ENCODE data around the gene HYAL3. TPM values are rescaled to one million over a fixed set of nuclear protein-coding genes. Genes with fewer than 3 reads are reported as not detected.
"Not testable (repeated sequence)": the region's sequence is repeated elsewhere in the genome, so short reads cannot be mapped to it uniquely, and the experiment has no call there.

HYAL3 gene
- total RNA-seq, 1 experiment from 2014 or later: 2.8 TPM

GRCh38 chr3:50319181-50319893, 20.1 kb upstream of the HYAL3 start:
- DNase-seq (ENCODE audit: low read depth): no peak
- in situ Hi-C loops (cut with HindIII; ENCODE audit: low pct_unique_long_range_greater_than_20kb, low sequenced_read_pairs): no loop called here

GRCh38 chr3:50318615-50319014, 19.4 kb upstream of the HYAL3 start:
- no peak for DNase-seq (ENCODE audit: low read depth)
- in situ Hi-C loops (cut with HindIII; ENCODE audit: low pct_unique_long_range_greater_than_20kb, low sequenced_read_pairs): no loop called here

- in situ Hi-C loops (cut with HindIII; ENCODE audit: low pct_unique_long_range_greater_than_20kb, low sequenced_read_pairs): no loop called here
These were observed 19.0 kb upstream of the HYAL3 start for GRCh38 chr3:50318163-50318562.

GRCh38 chr3:50317300-50317699, 18.1 kb upstream of the HYAL3 start:
- no peak for DNase-seq (ENCODE audit: low read depth)
- in situ Hi-C loops (cut with HindIII; ENCODE audit: low pct_unique_long_range_greater_than_20kb, low sequenced_read_pairs): no loop called here

More at GRCh38 chr3:50318163-50318562, 19.0 kb upstream of the HYAL3 start:
- no peak for DNase-seq (ENCODE audit: low read depth)

DNA sequence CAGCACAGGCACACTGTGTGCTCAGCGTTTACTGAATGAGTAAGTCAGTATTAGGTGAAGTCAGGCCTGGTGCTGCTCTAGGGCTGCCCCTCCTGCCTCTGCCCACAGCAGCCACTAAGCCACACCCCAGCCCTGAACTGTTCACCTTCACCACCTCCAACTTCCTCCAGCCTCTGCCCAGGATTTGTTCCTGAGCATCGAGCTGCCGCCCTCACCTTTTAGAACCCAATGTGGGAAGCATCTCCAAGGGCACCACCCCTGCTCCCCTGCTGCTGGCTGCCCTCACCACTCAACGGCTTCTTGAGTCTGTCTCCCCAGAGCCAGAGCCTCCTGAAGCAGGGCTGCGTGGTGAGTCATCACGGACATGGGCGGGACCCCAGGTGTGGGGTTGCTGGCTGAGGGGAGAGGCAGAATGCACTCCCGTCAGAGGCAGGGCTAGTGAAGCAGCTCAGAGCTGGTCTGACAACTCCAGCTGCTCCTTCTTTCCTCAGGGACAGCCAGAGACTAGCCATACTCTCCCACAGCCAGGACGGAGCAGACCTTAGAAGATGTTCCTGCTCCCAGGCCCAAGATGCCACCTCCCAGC, 17.5 kb upstream of the HYAL3 start:
- in situ Hi-C loops (cut with HindIII; ENCODE audit: low pct_unique_long_range_greater_than_20kb, low sequenced_read_pairs): no loop called here
- peak; percentile 96 for DNase-seq (ENCODE audit: low read depth)

GRCh38 chr3:50314816-50315215, 15.6 kb upstream of the HYAL3 start:
- in situ Hi-C loops (cut with HindIII; ENCODE audit: low pct_unique_long_range_greater_than_20kb, low sequenced_read_pairs): no loop called here
- no peak for DNase-seq (ENCODE audit: low read depth)

DNA sequence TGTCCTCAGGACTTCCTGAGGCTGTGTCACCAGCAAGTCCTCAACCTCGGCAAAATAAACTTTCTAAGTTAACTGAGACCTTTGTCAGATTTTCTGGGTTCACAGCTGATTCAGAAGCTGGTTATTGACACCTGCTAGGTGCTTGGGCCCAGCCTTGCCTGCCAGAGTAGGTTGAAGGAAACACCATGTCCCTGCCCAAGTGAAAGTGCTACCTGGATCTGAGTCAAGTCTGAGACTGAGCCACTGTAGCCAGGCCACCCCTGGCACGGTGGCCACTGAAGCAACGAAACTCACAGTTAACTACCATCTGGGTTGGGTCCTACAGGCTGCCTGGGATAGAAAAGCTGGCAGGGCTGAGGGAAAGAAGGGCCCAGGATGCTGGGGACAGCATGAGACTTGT, 15.1 kb upstream of the HYAL3 start:
- no peak for DNase-seq (ENCODE audit: low read depth)
- in situ Hi-C loops (cut with HindIII; ENCODE audit: low pct_unique_long_range_greater_than_20kb, low sequenced_read_pairs): no loop called here

DNA sequence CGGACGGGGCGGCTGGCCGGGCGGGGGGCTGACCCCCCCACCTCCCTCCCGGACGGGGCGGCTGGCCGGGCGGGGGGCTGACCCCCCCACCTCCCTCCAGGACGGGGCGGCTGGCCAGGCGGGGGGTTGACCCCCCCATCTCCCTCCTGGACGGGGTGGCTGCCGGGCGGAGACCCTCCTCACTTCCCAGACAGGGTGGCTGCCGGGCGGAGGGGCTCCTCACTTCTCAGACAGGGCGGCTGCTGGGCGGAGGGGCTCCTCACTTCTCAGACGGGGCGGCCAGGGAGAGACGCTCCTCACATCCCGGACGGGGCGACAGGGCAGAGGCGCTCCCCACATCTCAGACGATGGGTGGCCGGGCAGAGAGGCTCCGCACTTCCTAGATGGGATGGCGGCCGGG, 12.8 kb upstream of the HYAL3 start:
- in situ Hi-C loops (cut with HindIII; ENCODE audit: low pct_unique_long_range_greater_than_20kb, low sequenced_read_pairs); DNase-seq (ENCODE audit: low read depth): not testable (repeated sequence)

DNA sequence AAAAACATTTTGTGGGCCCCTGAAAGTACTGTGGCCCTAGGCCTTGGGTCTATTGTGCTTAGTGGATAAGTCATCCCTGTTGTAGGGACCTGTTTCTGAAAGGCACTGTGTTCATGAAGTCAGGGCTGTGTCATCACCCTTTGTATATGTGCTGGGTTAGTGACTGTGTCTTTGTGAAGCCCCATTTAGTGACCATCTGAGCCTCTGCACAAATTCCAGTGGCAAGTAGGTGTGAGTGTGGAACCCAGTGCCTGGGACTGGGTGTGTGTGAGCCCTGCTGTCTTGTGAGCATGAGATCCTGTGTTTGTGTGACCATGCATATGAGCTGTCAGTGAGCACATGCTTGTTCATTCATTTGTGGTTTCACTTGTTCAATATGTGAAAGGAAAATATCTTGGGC, 5.4 kb upstream of the HYAL3 start:
- DNase-seq (ENCODE audit: low read depth): no peak
- in situ Hi-C loops (cut with HindIII; ENCODE audit: low pct_unique_long_range_greater_than_20kb, low sequenced_read_pairs): no loop called here

DNA sequence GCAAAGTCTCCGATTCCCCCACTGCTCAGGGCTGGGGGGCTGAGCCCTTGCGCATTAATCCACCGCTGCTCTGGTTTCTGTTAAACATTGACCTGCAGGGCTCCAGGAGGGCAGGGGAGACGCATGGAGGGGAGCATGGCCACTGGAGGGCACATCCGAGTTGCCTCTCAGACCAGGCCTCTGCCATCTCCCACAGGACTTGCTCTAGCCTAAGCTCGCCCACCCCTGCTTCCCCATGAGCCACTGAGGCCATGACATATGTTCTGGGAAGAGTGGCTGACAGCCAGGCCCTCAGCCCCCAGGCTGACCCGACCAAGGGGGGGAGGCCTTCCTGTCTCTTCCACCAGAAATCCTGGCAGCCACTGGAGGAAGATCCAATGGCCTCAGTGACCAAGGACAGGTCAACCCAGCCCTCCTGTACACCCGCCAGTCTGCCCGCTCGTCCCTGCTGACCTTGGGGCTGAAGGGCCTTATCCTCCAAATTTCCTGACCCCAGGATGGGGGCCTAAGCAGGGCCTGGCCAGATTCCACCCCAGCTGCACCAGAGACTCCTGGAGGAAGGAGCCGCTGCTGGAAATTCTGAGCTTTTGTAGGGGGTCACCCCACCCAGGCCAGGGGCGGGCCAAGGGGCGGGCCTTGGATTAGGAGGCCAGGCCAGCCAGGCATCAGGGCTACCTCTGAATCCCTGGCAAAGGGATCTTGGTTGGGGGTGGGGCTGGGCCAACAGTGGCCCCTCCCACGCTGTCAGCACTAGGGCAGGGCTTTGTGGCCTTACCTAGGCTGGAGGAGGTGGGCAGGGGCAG, 4.0 kb upstream of the HYAL3 start, which contains the start of gene HYAL1:
Gene HYAL1 (minus strand): TSS at position 562 of the 803 bp plus-strand sequence. CDS start 618 bp downstream, outside the sequence.
- in situ Hi-C loops (cut with HindIII; ENCODE audit: low pct_unique_long_range_greater_than_20kb, low sequenced_read_pairs): no loop called here
- no peak for DNase-seq (ENCODE audit: low read depth)

GRCh38 chr3:50302095-50303012, 3.1 kb upstream of the HYAL3 start:
- in situ Hi-C loops (cut with HindIII; ENCODE audit: low pct_unique_long_range_greater_than_20kb, low sequenced_read_pairs): no loop called here
- DNase-seq (ENCODE audit: low read depth): no peak

GRCh38 chr3:50300681-50301254, 1.6 kb upstream of the HYAL3 start:
- in situ Hi-C loops (cut with HindIII; ENCODE audit: low pct_unique_long_range_greater_than_20kb, low sequenced_read_pairs): no loop called here
- no peak for DNase-seq (ENCODE audit: low read depth)

GRCh38 chr3:50299929-50300680, 900 bp upstream of the HYAL3 start:
- DNase-seq (ENCODE audit: low read depth): no peak
- in situ Hi-C loops (cut with HindIII; ENCODE audit: low pct_unique_long_range_greater_than_20kb, low sequenced_read_pairs): no loop called here

GRCh38 chr3:50299638-50299928, 378 bp upstream of the HYAL3 start:
- in situ Hi-C loops (cut with HindIII; ENCODE audit: low pct_unique_long_range_greater_than_20kb, low sequenced_read_pairs): no loop called here
- no peak for DNase-seq (ENCODE audit: low read depth)

GRCh38 chr3:50297896-50298725, 1.1 kb downstream of the HYAL3 start:
- DNase-seq (ENCODE audit: low read depth): no peak
- in situ Hi-C loops (cut with HindIII; ENCODE audit: low pct_unique_long_range_greater_than_20kb, low sequenced_read_pairs): no loop called here

- no peak for DNase-seq (ENCODE audit: low read depth)
- in situ Hi-C loops (cut with HindIII; ENCODE audit: low pct_unique_long_range_greater_than_20kb, low sequenced_read_pairs): no loop called here
These were observed 1.8 kb downstream of the HYAL3 start for GRCh38 chr3:50297384-50297775.
